ENCODE results near the gene KLHL35. TPM values are rescaled to one million over a fixed set of nuclear protein-coding genes. Genes with fewer than 3 reads are reported as not detected.
"Not testable (repeated sequence)": the region's sequence is repeated elsewhere in the genome, so short reads cannot be mapped to it uniquely, and the experiment has no call there.

KLHL35 gene
- total RNA-seq, 2 donors from 2014 or later, result 0.37 TPM; not detected in 1

GRCh38 chr11:75429902-75430713 lies 2.9 kb downstream of the KLHL35 start:
- peak; percentile 83 for ATAC-seq
- DNase-seq, result peak; percentile 57 to 77
- intact Hi-C loops (cut with DNase I, micrococcal nuclease), result no loop called here

- DNase-seq (no peak), ATAC-seq (no peak)
- intact Hi-C loops (cut with DNase I, micrococcal nuclease), result no loop called here
Observed at GRCh38 chr11:75429641-75429901, 3.4 kb downstream of the KLHL35 start.

GRCh38 chr11:75428989-75429640 lies 3.9 kb downstream of the KLHL35 start:
- ATAC-seq, result no peak
- DNase-seq, result no peak
- intact Hi-C loops (cut with DNase I, micrococcal nuclease), result no loop called here

- ATAC-seq, result peak; percentile 25
Observed at GRCh38 chr11:75428281-75428724, 4.7 kb downstream of the KLHL35 start.

GRCh38 chr11:75427181-75427580 lies 5.8 kb downstream of the KLHL35 start:
- ATAC-seq, result no peak
- no peak for DNase-seq

More at GRCh38 chr11:75428281-75428724, 4.7 kb downstream of the KLHL35 start:
- peak; percentile 83 to 94 for DNase-seq
- intact Hi-C loops (cut with DNase I, micrococcal nuclease), result no loop called here

GRCh38 chr11:75426720-75427086 lies 6.3 kb downstream of the KLHL35 start:
- ATAC-seq, result no peak
- DNase-seq, result no peak
- intact Hi-C loops (cut with DNase I, micrococcal nuclease), result no loop called here

More at GRCh38 chr11:75427181-75427580, 5.8 kb downstream of the KLHL35 start:
- intact Hi-C loops (cut with DNase I, micrococcal nuclease), result no loop called here

- no peak for ATAC-seq
- no peak for DNase-seq
- intact Hi-C loops (cut with DNase I, micrococcal nuclease), result no loop called here
Observed at GRCh38 chr11:75425422-75425821, 7.6 kb downstream of the KLHL35 start.

- no peak for DNase-seq
- no peak for ATAC-seq
Observed at GRCh38 chr11:75424396-75424795, 8.6 kb downstream of the KLHL35 start.

DNA sequence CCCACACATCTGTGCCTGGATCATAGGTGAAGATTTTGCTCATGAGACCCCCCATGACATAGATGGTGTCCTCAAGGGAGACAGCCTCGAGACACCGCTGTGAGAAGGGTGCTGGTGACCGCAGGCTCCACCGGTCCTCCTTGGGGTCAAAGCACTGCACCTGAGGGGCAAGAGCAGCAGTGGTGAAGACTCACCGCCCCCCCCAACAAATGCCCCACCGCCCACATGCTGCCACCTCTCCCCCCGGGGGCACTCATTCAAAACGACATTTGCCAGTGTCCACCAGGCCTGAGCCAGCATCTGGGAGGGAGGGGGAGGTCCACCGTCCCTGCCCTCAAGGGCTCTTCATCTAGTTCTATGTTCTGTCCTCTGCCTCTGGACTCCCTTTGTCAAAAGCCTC lies 9.3 kb downstream of the KLHL35 start:
- intact Hi-C loops (cut with DNase I, micrococcal nuclease), result no loop called here
- ATAC-seq (no peak), DNase-seq (no peak)

More at GRCh38 chr11:75424396-75424795, 8.6 kb downstream of the KLHL35 start:
- intact Hi-C loops (cut with DNase I, micrococcal nuclease), result no loop called here

GRCh38 chr11:75422248-75423231 lies 10.5 kb downstream of the KLHL35 start:
- intact Hi-C loops (cut with DNase I, micrococcal nuclease), result no loop called here
- ATAC-seq (peak; percentile 72), DNase-seq (peak in 1 of 2 donors; percentile 66)

- DNase-seq (no peak), ATAC-seq (peak; percentile 70)
- intact Hi-C loops (cut with DNase I, micrococcal nuclease), result no loop called here
Observed at GRCh38 chr11:75421902-75422247, 11.1 kb downstream of the KLHL35 start.

DNA sequence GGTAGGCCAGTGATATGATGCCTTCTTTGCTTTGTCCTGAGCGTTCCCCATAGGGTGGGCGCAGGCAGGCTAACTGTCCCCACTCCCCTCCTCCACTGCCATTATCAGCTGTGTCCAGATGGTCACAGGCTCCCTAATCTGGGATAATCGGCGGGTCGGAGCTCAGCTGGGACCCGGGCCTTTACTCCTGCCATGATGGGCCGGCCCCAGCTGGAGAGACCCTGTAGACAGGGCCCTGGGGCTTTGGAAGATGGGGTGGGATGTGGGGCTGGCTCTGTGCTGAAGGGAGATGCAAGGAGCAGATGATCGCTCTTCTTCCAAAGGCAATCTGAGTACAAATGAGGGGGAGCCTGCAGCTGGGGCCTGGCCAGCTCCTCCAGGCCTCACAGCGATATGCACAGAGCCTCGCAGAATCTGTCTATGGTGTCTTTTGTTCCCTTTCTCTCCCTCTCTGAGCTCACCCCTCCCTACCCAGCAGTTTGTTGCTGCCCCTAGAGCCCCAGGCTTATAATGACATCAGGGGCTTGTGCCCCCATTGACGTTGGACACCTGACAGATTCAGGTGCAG lies 11.9 kb downstream of the KLHL35 start:
- DNase-seq (no peak), ATAC-seq (no peak)
- intact Hi-C loops (cut with DNase I, micrococcal nuclease), result no loop called here

DNA sequence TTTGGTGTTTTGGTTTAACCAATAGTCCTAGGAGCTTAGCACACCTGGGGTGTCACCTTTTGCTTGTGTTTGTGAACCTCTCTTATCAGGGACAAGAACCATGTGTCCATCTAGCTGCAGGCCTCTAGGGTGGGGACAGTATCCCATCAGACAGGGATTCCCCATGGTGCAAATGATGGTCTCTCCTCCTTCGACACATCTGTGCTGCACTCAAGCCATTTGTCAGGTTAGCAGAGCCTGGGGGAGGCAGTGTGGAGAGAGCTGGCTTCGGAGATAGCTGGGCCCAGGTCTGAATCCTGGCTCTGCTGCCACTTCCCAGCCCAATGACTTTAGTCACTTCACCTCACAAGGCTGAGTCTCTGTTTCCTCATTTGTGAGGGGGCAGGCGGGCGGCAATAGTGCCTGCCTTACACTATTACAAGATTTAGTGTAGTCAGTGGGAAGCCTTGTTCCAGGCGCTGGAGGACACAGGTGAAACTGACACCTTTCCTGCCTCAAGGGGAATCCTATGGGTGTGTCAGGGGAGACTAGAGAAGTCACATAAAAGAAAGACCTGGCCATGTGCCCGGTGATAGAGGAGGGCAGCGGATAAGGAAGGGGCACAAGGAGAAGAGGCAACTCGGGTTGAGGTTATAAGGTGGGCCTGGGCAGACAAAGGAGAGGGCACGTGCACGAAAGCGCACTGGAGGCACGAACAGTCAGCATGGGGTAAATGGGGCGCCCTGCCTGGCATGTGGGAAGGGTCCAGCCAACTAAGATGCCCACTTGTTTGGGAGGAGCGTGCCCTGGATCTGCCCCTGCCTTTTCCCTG lies 12.6 kb downstream of the KLHL35 start:
- ATAC-seq, result peak; percentile 41
- intact Hi-C loops (cut with DNase I, micrococcal nuclease), result no loop called here
- peak; percentile 45 to 77 for DNase-seq

DNA sequence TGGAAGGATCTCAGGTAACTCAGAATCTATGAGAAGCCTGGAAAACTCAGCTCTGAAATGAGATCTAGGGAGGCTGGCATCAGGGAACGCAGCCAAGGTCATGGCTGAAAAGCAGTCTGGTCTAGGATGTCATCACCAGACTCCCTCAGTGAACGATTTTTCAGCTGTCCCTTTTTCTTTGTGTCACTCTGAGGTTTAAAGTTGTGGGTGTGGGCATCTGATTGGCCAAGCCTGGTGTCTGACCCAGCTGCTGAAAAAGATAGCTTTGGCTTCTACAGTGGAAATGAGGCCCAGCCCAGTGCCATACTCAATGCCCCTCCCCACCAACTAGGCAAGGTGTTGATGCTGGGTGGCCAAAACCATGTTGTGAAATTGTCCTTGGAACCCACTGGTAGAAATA lies 19.1 kb downstream of the KLHL35 start:
- ATAC-seq (no peak), DNase-seq (no peak)
- intact Hi-C loops (cut with DNase I, micrococcal nuclease), result no loop called here

- intact Hi-C loops (cut with DNase I, micrococcal nuclease); ATAC-seq; DNase-seq: not testable (repeated sequence)
Observed at GRCh38 chr11:75413146-75413545, 19.9 kb downstream of the KLHL35 start.

- ATAC-seq; DNase-seq; intact Hi-C loops (cut with DNase I, micrococcal nuclease): not testable (repeated sequence)
Observed at GRCh38 chr11:75409971-75410370, 23.0 kb downstream of the KLHL35 start.

GRCh38 chr11:75408957-75409219 lies 24.1 kb downstream of the KLHL35 start:
- DNase-seq (no peak), ATAC-seq (no peak)
- intact Hi-C loops (cut with DNase I, micrococcal nuclease), result no loop called here

- intact Hi-C loops (cut with DNase I, micrococcal nuclease), result no loop called here
- DNase-seq, result no peak
Observed at GRCh38 chr11:75406338-75406777, 26.6 kb downstream of the KLHL35 start.

More at GRCh38 chr11:75406338-75406777, 26.6 kb downstream of the KLHL35 start:
- ATAC-seq, result peak; percentile 12
